Upper lobe of left lung (tissue), 4 donors: Measurements from ENCODE around the gene ABCB7.

ENCODE experiments used
- CTCF ChIP-seq, 6 experiments: fragments of 450-650 bp in 4 of 6; fragments of 200-600 bp in 2 of 6; sonication (generic) in 2 of 6; IDR thresholded peaks; one replicate each; pipeline ENCODE4 v1.5.1; 2016 to 2019; ENCODE audit warnings: antibody characterized with exemption in 6 of 6
- EP300 ChIP-seq, 4 donors: sonication (generic); formaldehyde crosslinking; IDR thresholded peaks; one replicate each; pipeline ENCODE4 v1.5.1; 2017; ENCODE audit warnings: antibody characterized with exemption in 4 of 4, control low read depth in 2 of 4
- POLR2A ChIP-seq, 4 donors: fragments of 450-650 bp; IDR thresholded peaks; one replicate each; pipeline ENCODE4 v1.5.1; 2016 to 2017; ENCODE audit warnings: antibody characterized with exemption in 4 of 4, mild to moderate bottlenecking in 2 of 4
- POLR2AphosphoS5 ChIP-seq, 2 donors: sonication (generic); formaldehyde crosslinking; IDR thresholded peaks; one replicate each; pipeline ENCODE4 v1.5.1; 2017; ENCODE audit warnings: antibody characterized with exemption in 2 of 2

GRCh38 chrX:75045369-75045768, 110.7 kb downstream of the ABCB7 start:
- TF ChIP-seq CTCF (IDR thresholded peaks at IDR 0.05) (no peak), EP300 (IDR thresholded peaks at IDR 0.05) (no peak), POLR2AphosphoS5 (IDR thresholded peaks at IDR 0.05) (no peak), POLR2A (IDR thresholded peaks at IDR 0.05) (no peak)
